Measurements from ENCODE around the gene OR5B3. TPM values are rescaled to one million over a fixed set of nuclear protein-coding genes. Genes with fewer than 3 reads are reported as not detected.

OR5B3 gene
- not detected for total RNA-seq

DNA sequence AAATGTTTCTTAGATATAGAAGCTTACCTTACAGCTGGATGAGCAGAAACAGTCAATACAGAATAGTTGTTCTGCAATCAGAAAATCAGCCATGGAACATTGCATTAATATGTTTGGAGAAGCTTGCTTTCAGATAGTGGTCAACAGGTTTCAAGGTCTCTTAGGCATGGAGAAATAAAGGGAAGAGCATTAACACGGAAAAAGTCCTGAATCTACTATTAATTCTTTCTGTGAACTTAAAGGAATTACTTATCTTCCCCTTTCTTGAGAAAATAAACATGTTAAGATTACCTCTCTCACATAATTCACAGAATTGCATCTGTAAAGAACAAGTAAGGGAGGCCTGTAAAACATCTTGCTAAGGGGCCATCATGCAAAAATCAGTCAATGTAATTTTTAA is at the start of gene OR5B3:
Gene OR5B3, minus strand, starts transcription at position 101 of the 400 bp plus-strand sequence. CDS start 3,465 bp downstream, outside the sequence.
- Histone ChIP-seq H3K27me3 (no peaks in the 10 kb centered on the region), H3K27ac (no peak within 1 kb of the TSS), H3K9me3 (no peaks in the 10 kb centered on the region), H3K36me3 (replicated peaks in 1 of 2; ENCODE audit: insufficient read depth in 1 of 2, low read depth in 2 of 2) (no peaks in the 10 kb centered on the region), H3K4me3 (no peak within 1 kb of the TSS), H3K4me1 (no peaks in the 10 kb centered on the region)
- intact Hi-C loops (cut with DNase I), result no loop called here
- WGBS, 2 donors, result 26 to 50% methylated on average over 1 of the region's 1 CpG
- ATAC-seq (no peak), DNase-seq (no peak)
- TF ChIP-seq, protein P1, sequence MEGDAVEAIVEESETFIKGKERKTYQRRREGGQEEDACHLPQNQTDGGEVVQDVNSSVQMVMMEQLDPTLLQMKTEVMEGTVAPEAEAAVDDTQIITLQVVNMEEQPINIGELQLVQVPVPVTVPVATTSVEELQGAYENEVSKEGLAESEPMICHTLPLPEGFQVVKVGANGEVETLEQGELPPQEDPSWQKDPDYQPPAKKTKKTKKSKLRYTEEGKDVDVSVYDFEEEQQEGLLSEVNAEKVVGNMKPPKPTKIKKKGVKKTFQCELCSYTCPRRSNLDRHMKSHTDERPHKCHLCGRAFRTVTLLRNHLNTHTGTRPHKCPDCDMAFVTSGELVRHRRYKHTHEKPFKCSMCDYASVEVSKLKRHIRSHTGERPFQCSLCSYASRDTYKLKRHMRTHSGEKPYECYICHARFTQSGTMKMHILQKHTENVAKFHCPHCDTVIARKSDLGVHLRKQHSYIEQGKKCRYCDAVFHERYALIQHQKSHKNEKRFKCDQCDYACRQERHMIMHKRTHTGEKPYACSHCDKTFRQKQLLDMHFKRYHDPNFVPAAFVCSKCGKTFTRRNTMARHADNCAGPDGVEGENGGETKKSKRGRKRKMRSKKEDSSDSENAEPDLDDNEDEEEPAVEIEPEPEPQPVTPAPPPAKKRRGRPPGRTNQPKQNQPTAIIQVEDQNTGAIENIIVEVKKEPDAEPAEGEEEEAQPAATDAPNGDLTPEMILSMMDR (IDR thresholded peaks at IDR 0.05), result no peak
- no peak for TF ChIP-seq POLR2A (IDR thresholded peaks at IDR 0.05)

DNA sequence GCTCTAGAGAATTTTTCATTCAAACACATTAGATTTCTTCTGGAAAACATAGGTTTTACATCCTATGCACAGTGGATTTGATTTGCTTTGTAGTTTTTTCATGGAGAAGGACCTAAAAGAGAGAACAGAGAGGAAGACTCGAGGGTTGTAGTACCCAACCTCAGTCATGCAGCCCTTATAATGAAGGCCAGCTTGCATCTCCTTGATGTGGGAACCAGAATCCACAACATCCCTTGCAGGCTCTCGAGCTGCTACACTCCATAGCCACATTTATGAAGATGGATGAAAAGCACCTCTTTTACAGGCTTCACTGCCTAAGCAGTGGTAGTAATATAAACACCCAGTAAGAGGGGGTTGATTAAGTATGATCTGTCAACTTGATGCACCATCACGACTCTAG is 44.9 kb upstream of the OR5B3 start:
- DNase-seq (no peak), ATAC-seq (no peak)
- Histone ChIP-seq H3K4me1 (no peaks in the 10 kb centered on the region), H3K36me3 (replicated peaks in 1 of 2; ENCODE audit: insufficient read depth in 1 of 2, low read depth in 2 of 2) (no peaks in the 10 kb centered on the region), H3K9me3 (peaks cover 0 to under 1% (median 0%) of the 10 kb centered on the region in 3 donors), H3K4me3 (no peak overlapping the region), H3K27me3 (no peaks in the 10 kb centered on the region), H3K27ac (no peak overlapping the region)
- WGBS, 2 donors, result 48 to 50% methylated on average over 3 of the region's 3 CpGs
- TF ChIP-seq POLR2A (IDR thresholded peaks at IDR 0.05), result no peak
- TF ChIP-seq, protein P1 (IDR thresholded peaks at IDR 0.05), result no peak
- intact Hi-C loops (cut with DNase I), result no loop called here

GRCh38 chr11:58446294-58446693 is 39.6 kb upstream of the OR5B3 start:
- Histone ChIP-seq H3K4me1 (no peaks in the 10 kb centered on the region), H3K4me3 (no peak overlapping the region), H3K36me3 (replicated peaks in 1 of 2; ENCODE audit: insufficient read depth in 1 of 2, low read depth in 2 of 2) (no peaks in the 10 kb centered on the region), H3K27me3 (no peaks in the 10 kb centered on the region), H3K9me3 (peaks cover 0 to 8% (median 0%) of the 10 kb centered on the region in 3 donors), H3K27ac (no peak overlapping the region)
- intact Hi-C loops (cut with DNase I), result no loop called here
- DNase-seq, result no peak
- WGBS, 2 donors, result 64 to 76% methylated on average over 6 of the region's 6 CpGs
- no peak for ATAC-seq
- TF ChIP-seq, protein P1 (IDR thresholded peaks at IDR 0.05), result no peak

GRCh38 chr11:58444300-58444699 is 37.6 kb upstream of the OR5B3 start:
- Histone ChIP-seq H3K36me3 (replicated peaks in 1 of 2; ENCODE audit: insufficient read depth in 1 of 2, low read depth in 2 of 2) (no peaks in the 10 kb centered on the region), H3K27me3 (no peaks in the 10 kb centered on the region), H3K4me1 (no peaks in the 10 kb centered on the region), H3K27ac (no peak overlapping the region), H3K4me3 (no peak overlapping the region), H3K9me3 (peaks cover 0 to 8% (median 0%) of the 10 kb centered on the region in 3 donors)
- ATAC-seq (no peak), DNase-seq (no peak)
- no peak for TF ChIP-seq POLR2A (IDR thresholded peaks at IDR 0.05)
- 68% methylated on average over 2 of the region's 2 CpGs; no CpG with 5 or more reads in 1 of the 2 donors for WGBS, 2 donors
- intact Hi-C loops (cut with DNase I), result no loop called here

GRCh38 chr11:58442136-58442535 is 35.5 kb upstream of the OR5B3 start, which contains the start of gene OR5B12:
OR5B12 (minus strand) TSS chr11:58442236; CDS start chr11:58440151, 2,085 bp downstream.
- ATAC-seq, result no peak
- intact Hi-C loops (cut with DNase I), result no loop called here
- Histone ChIP-seq H3K36me3 (replicated peaks in 1 of 2; ENCODE audit: insufficient read depth in 1 of 2, low read depth in 2 of 2) (no peaks in the 10 kb centered on the region), H3K9me3 (peaks cover 0 to 8% (median 0%) of the 10 kb centered on the region in 3 donors), H3K27me3 (no peaks in the 10 kb centered on the region), H3K4me3 (no peak within 1 kb of the TSS), H3K27ac (no peak within 1 kb of the TSS), H3K4me1 (no peaks in the 10 kb centered on the region)
- DNase-seq, result no peak
- WGBS, 2 donors, result 61 to 85% methylated on average over 1 of the region's 1 CpG
- no peak for TF ChIP-seq POLR2A (IDR thresholded peaks at IDR 0.05)
- TF ChIP-seq, protein P1 (IDR thresholded peaks at IDR 0.05), result no peak
